ENCODE data around the gene IQCM. TPM values are rescaled to one million over a fixed set of nuclear protein-coding genes. Genes with fewer than 3 reads are reported as not detected.

IQCM gene
- total RNA-seq, 1 donor from 2014 or later = not detected

- H3K9me3 Mint-ChIP-seq (ENCODE audit: unreplicated experiment) = no peaks in the 10 kb centered on the region
- TF ChIP-seq CTCF (IDR thresholded peaks at IDR 0.05) = no peak
- DNase-seq (ENCODE audit: extremely low spot score, unreplicated experiment) = no peak
- no peaks in the 10 kb centered on the region for H3K4me1 Mint-ChIP-seq (ENCODE audit: unreplicated experiment)
- H3K27ac Mint-ChIP-seq (ENCODE audit: unreplicated experiment) = no peak overlapping the region
- peaks cover 27% of the 10 kb centered on the region for H3K27me3 Mint-ChIP-seq (ENCODE audit: unreplicated experiment)
- no peak overlapping the region for H3K4me3 Mint-ChIP-seq (ENCODE audit: unreplicated experiment)
- H3K36me3 Mint-ChIP-seq (ENCODE audit: unreplicated experiment) = no peaks in the 10 kb centered on the region
Observed at GRCh38 chr4:149702414-149703293, 113.0 kb downstream of the IQCM start.

GRCh38 chr4:149701435-149702156, 114.0 kb downstream of the IQCM start:
- H3K4me3 Mint-ChIP-seq (ENCODE audit: unreplicated experiment) = no peak overlapping the region
- TF ChIP-seq CTCF (IDR thresholded peaks at IDR 0.05) = no peak

DNA sequence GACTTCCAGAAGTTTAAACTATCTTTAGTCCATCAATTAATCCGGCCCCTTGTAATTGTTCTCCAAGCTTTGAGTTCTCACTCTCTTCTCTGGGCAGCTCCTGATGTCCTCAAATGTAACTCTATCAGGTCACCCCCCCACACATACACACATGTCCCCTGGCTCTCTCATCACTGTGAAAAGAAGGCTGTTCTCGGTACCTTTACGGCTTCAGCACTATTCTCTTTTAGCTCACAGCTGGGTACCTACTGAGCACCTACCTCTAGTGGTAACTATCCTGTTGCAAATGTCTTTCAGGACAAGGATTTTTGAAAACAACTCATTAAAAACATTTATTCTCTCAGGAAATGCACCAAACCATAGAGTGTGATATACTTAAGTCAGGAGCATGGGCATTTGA, 115.4 kb downstream of the IQCM start:
- H3K27me3 Mint-ChIP-seq (ENCODE audit: unreplicated experiment) = peaks cover 31% of the 10 kb centered on the region
- no peak overlapping the region for H3K4me3 Mint-ChIP-seq (ENCODE audit: unreplicated experiment)
- DNase-seq (ENCODE audit: extremely low spot score, unreplicated experiment) = no peak
- no peaks in the 10 kb centered on the region for H3K9me3 Mint-ChIP-seq (ENCODE audit: unreplicated experiment)
- no peaks in the 10 kb centered on the region for H3K36me3 Mint-ChIP-seq (ENCODE audit: unreplicated experiment)
- TF ChIP-seq CTCF (IDR thresholded peaks at IDR 0.05) = no peak
- no peaks in the 10 kb centered on the region for H3K4me1 Mint-ChIP-seq (ENCODE audit: unreplicated experiment)
- no peak overlapping the region for H3K27ac Mint-ChIP-seq (ENCODE audit: unreplicated experiment)

More at GRCh38 chr4:149701435-149702156, 114.0 kb downstream of the IQCM start:
- Mint-ChIP-seq H3K9me3 (ENCODE audit: unreplicated experiment) (no peaks in the 10 kb centered on the region), H3K4me1 (ENCODE audit: unreplicated experiment) (no peaks in the 10 kb centered on the region), H3K27ac (ENCODE audit: unreplicated experiment) (no peak overlapping the region), H3K36me3 (ENCODE audit: unreplicated experiment) (no peaks in the 10 kb centered on the region), H3K27me3 (ENCODE audit: unreplicated experiment) (peaks cover 31% of the 10 kb centered on the region)
- DNase-seq (ENCODE audit: extremely low spot score, unreplicated experiment) = no peak

DNA sequence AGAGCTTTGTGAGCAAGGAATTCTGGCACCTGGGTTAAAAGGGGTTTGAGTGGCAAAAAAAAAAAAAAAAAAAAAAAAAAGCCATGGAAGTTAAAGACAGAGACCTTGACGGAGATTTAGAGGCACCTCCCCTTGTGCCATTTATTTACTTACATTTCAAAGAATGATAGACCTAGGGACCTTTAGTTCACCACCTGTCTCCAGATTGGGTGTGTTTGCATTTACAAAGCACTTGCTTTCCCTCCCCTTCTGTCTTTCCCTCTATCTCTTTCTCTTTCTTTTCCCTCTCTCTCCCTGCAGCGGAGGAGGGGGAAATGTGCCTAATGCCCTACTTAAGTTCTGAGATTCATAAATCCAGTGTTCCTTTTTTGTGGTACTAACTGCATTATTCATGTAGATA, 116.0 kb downstream of the IQCM start:
- no peak for TF ChIP-seq CTCF (IDR thresholded peaks at IDR 0.05)
- Mint-ChIP-seq H3K36me3 (ENCODE audit: unreplicated experiment) (no peaks in the 10 kb centered on the region), H3K4me1 (ENCODE audit: unreplicated experiment) (no peaks in the 10 kb centered on the region), H3K4me3 (ENCODE audit: unreplicated experiment) (no peak overlapping the region), H3K9me3 (ENCODE audit: unreplicated experiment) (no peaks in the 10 kb centered on the region), H3K27ac (ENCODE audit: unreplicated experiment) (no peak overlapping the region), H3K27me3 (ENCODE audit: unreplicated experiment) (peaks cover 30% of the 10 kb centered on the region)
- no peak for DNase-seq (ENCODE audit: extremely low spot score, unreplicated experiment)

- DNase-seq (ENCODE audit: extremely low spot score, unreplicated experiment) = no peak
- no peaks in the 10 kb centered on the region for H3K27me3 Mint-ChIP-seq (ENCODE audit: unreplicated experiment)
- H3K9me3 Mint-ChIP-seq (ENCODE audit: unreplicated experiment) = no peaks in the 10 kb centered on the region
- no peaks in the 10 kb centered on the region for H3K4me1 Mint-ChIP-seq (ENCODE audit: unreplicated experiment)
- no peak overlapping the region for H3K4me3 Mint-ChIP-seq (ENCODE audit: unreplicated experiment)
- no peak overlapping the region for H3K27ac Mint-ChIP-seq (ENCODE audit: unreplicated experiment)
- peak; percentile 10 for TF ChIP-seq CTCF (IDR thresholded peaks at IDR 0.05)
- no peaks in the 10 kb centered on the region for H3K36me3 Mint-ChIP-seq (ENCODE audit: unreplicated experiment)
Observed at GRCh38 chr4:149690726-149691125, 124.9 kb downstream of the IQCM start.

Measured in osteocyte (in vitro differentiated cells).